GM12878 (cell line): ENCODE data around the gene ACTR10. TPM values are rescaled to one million over a fixed set of nuclear protein-coding genes. Genes with fewer than 3 reads are reported as not detected.

Source experiments
- ATAC-seq: fragments of 200-7000 bp; cut with Tn5 transposase; 3 replicates; pipeline ENCODE4 v1.9.1; 2020; ENCODE audit warnings: mild to moderate bottlenecking, moderate library complexity
- BruUV-seq: library from RNA; stranded (reverse); fragments of 400-500 nt; replicated peaks from 2 replicates; lab custom pipeline; 2021; lab: Mats Ljungman, UMichigan
- CTCF ChIA-PET: fragments of 300-600 bp; sonication (Branson Sonifier 250); formaldehyde crosslinking; extraction: SDS; loops from one replicate; lab custom pipeline; 2021; ENCODE audit warnings: inconsistent platforms; lab: Yijun Ruan, JAX
- POLR2A ChIA-PET: fragments of 350-600 bp; formaldehyde crosslinking; extraction: SDS; loops from one replicate; lab custom pipeline; 2021; ENCODE audit warnings: inconsistent platforms; lab: Charles Lee
- RAD21 ChIA-PET: fragments of 300-600 bp; sonication (Branson Sonifier 250); formaldehyde crosslinking; loops from one replicate; lab custom pipeline; 2023; ENCODE audit warnings: antibody characterized with exemption; ENCODE audit not compliant: unreplicated experiment; lab: Charles Lee
- SMC1A ChIA-PET: fragments of 300-600 bp; sonication (Branson Sonifier 250); formaldehyde crosslinking; loops from one replicate; lab custom pipeline; 2023; ENCODE audit not compliant: unreplicated experiment, uncharacterized antibody; lab: Charles Lee
- DNase-seq: peaks from one replicate; pipeline ENCODE4 v3.0.0-alpha.2; 2011; ENCODE audit warnings: low read depth, low spot score
- FAIRE-seq: peaks from 3 replicates; lab custom pipeline; 2011; peaks lifted over from hg19 to GRCh38; lab: Jason Lieb, UNC
- H2AFZ ChIP-seq: 2 replicates; pipeline ENCODE4 v1.6.0; 2011; ENCODE audit warnings: low read depth, low read length, control low read depth; ENCODE audit not compliant: control insufficient read depth
- H3K27ac ChIP-seq: 2 replicates; pipeline ENCODE4 v1.5.1; 2011; ENCODE audit warnings: control low read depth; ENCODE audit not compliant: control insufficient read depth, insufficient read depth
- H3K27me3 ChIP-seq, 2 experiments: replicated peaks in 1 of 2; 2 replicates each; pipeline versions ENCODE4 v1.6.0 to v1.6.1; 2011; ENCODE audit warnings: low read length in 1 of 2; ENCODE audit not compliant: control insufficient read depth in 2 of 2, insufficient read depth in 2 of 2
- H3K36me3 ChIP-seq, 2 experiments: 2 replicates each; pipeline ENCODE4 v1.5.1; 2011; ENCODE audit warnings: low read length in 1 of 2; ENCODE audit not compliant: control insufficient read depth in 2 of 2, insufficient read depth in 2 of 2
- H3K4me1 ChIP-seq: 2 replicates; pipeline ENCODE4 v1.6.1; 2011; ENCODE audit warnings: mild to moderate bottlenecking, low read length, moderate library complexity, mixed read lengths; ENCODE audit not compliant: control insufficient read depth, insufficient read depth
- H3K4me2 ChIP-seq: 2 replicates; pipeline ENCODE4 v1.6.0; 2011; ENCODE audit warnings: control low read depth; ENCODE audit not compliant: control insufficient read depth, insufficient read depth
- H3K4me3 ChIP-seq: fragments of 200-600 bp; sonication (generic); 2 replicates; pipeline ENCODE4 v1.5.1; 2016
- H3K79me2 ChIP-seq: 2 replicates; pipeline ENCODE4 v1.6.0; 2011; ENCODE audit warnings: low read length; ENCODE audit not compliant: control insufficient read depth, insufficient read depth
- H3K9ac ChIP-seq: 2 replicates; pipeline ENCODE4 v1.8.0; 2011; ENCODE audit warnings: low read length, control low read depth, mixed read lengths; ENCODE audit not compliant: control insufficient read depth, insufficient read depth
- H3K9me3 ChIP-seq: replicated peaks from 3 replicates; pipeline ENCODE4 v1.5.1; 2011; ENCODE audit warnings: mild to moderate bottlenecking, low read length; ENCODE audit not compliant: control insufficient read depth, insufficient read depth
- H4K20me1 ChIP-seq: 2 replicates; pipeline ENCODE4 v1.6.0; 2011; ENCODE audit not compliant: control insufficient read depth, insufficient read depth
- BCL11A ChIP-seq: IDR thresholded peaks from 2 replicates; pipeline ENCODE4 v1.6.1; 2011; ENCODE audit warnings: low read depth, low read length
- CEBPB ChIP-seq, 2 experiments: fragments of 150-350 bp in 1 of 2; IDR thresholded peaks; 2 replicates each; pipeline ENCODE4 v1.6.1; 2012 to 2014; ENCODE audit warnings: low read depth in 2 of 2, low read length in 2 of 2, borderline replicate concordance in 1 of 2, inconsistent platforms in 1 of 2
- FOS ChIP-seq: IDR thresholded peaks from 3 replicates; pipeline ENCODE4 v1.6.1; 2011; ENCODE audit warnings: borderline replicate concordance; ENCODE audit not compliant: insufficient read length; ENCODE audit errors: extremely low read depth
- IRF4 ChIP-seq: IDR thresholded peaks from 2 replicates; pipeline ENCODE4 v1.6.1; 2011; ENCODE audit warnings: low read depth, low read length
- JUND ChIP-seq: IDR thresholded peaks from 2 replicates; pipeline ENCODE4 v1.6.1; 2012; ENCODE audit warnings: low read depth, mild to moderate bottlenecking, low read length, improper control_type of control experiment, moderate library complexity
- LARP7 ChIP-seq: fragments of 450-650 bp; IDR thresholded peaks from 2 replicates; pipeline ENCODE4 v1.6.1; 2017; ENCODE audit warnings: mild to moderate bottlenecking
- MEF2A ChIP-seq: IDR thresholded peaks from 2 replicates; pipeline ENCODE4 v1.6.1; 2011; ENCODE audit warnings: low read depth, mild to moderate bottlenecking, low read length, moderate library complexity; ENCODE audit not compliant: insufficient read depth
- NRF1 ChIP-seq: conservative IDR thresholded peaks from 2 replicates; pipeline ENCODE4 v1.6.1; 2011; ENCODE audit warnings: mild to moderate bottlenecking, low read depth, low read length, improper control_type of control experiment
- PAX5 ChIP-seq: IDR thresholded peaks from 2 replicates; pipeline ENCODE4 v1.6.1; 2011; ENCODE audit warnings: low read depth, low read length, borderline replicate concordance
- PAX8 ChIP-seq: fragments of 450-650 bp; IDR thresholded peaks from 2 replicates; pipeline ENCODE4 v1.6.1; 2017; ENCODE audit warnings: mild to moderate bottlenecking, moderate library complexity
- RAD51 ChIP-seq: fragments of 450-650 bp; IDR thresholded peaks from 2 replicates; pipeline ENCODE4 v1.6.1; 2016; ENCODE audit warnings: moderate library complexity, mild to moderate bottlenecking, inconsistent platforms
- RBBP5 ChIP-seq: fragments of 200-600 bp; sonication (generic); conservative IDR thresholded peaks from 2 replicates; pipeline ENCODE4 v1.6.1; 2016
- SP1 ChIP-seq: IDR thresholded peaks from one replicate; pipeline ENCODE4 v1.6.1; 2011; ENCODE audit warnings: low read depth, low read length
- ZSCAN29 ChIP-seq: fragments of 450-650 bp; IDR thresholded peaks from 2 replicates; pipeline ENCODE4 v1.6.1; 2017; ENCODE audit warnings: mild to moderate bottlenecking, moderate library complexity
- WGBS: methylation state at CpG from one replicate; pipeline ENCODE4 v1.1.6; 2016; ENCODE audit warnings: low lambda C conversion rate; ENCODE audit not compliant: insufficient replicate concordance, insufficient coverage; ENCODE audit errors: missing lambda C conversion rate; 5-methylcytosine and 5-hydroxymethylcytosine counted together
- in situ Hi-C: fragments of 300-500 bp; cut with MboI; formaldehyde crosslinking; loops from 9 replicates; pipeline ENCODE4 v1.14.3; 2018; ENCODE audit warnings: mixed read lengths
- intact Hi-C: fragments of 100-400 bp; cut with micrococcal nuclease; formaldehyde crosslinking; loops from one replicate; pipeline ENCODE4 v1.14.2; 2022; ENCODE audit not compliant: unreplicated experiment
- polyA plus RNA-seq, 11 experiments: library from polyadenylated mRNA; depleted of rRNA in 4 of 11; unstranded in 6 of 11; stranded (reverse) in 5 of 11; fragments of >200 nt; fragmentation: Nextera tagmentation in 4 of 11; fragmentation: Illumina TruSeq in 1 of 11; extraction: Ambion mirVana in 4 of 11; extraction: Trizol in 1 of 11; gene quantifications; 1 replicate in 1 of 11; 2 replicates in 10 of 11; pipeline versions ENCODE4 v1.2.1 to v1.2.3, GENCODE V29; 2011 to 2016; ENCODE audit warnings: inconsistent platforms in 2 of 11, missing spikeins in 2 of 11, low read depth in 1 of 11
- total RNA-seq, 4 experiments: library from RNA; depleted of rRNA in 3 of 4; stranded (reverse); fragments of >200 nt in 3 of 4; fragmentation: Illumina TruSeq in 1 of 4; extraction: Trizol in 1 of 4; gene quantifications; 2 replicates each; pipeline versions ENCODE4 v1.2.1 to v1.2.3, GENCODE V29; 2013 to 2021
- TF ChIP-seq, protein P1 (sequence below): fragments of 450-650 bp; IDR thresholded peaks from 2 replicates; pipeline ENCODE4 v1.6.1; 2018; ENCODE audit warnings: mild to moderate bottlenecking, low read depth, moderate library complexity; ENCODE audit not compliant: partially characterized antibody

The ACTR10 gene
- total and polyA plus RNA-seq, 10 of the 15 experiments (the other 5 are each of a cell fraction or from before 2014, with no cell fraction given) = 26.0 to 74.3 (median 38.9) TPM

- TF ChIP-seq RBBP5 = no peak
Observed at GRCh38 chr14:58275527-58276190, 75.7 kb downstream of the ACTR10 start (continued).

DNA sequence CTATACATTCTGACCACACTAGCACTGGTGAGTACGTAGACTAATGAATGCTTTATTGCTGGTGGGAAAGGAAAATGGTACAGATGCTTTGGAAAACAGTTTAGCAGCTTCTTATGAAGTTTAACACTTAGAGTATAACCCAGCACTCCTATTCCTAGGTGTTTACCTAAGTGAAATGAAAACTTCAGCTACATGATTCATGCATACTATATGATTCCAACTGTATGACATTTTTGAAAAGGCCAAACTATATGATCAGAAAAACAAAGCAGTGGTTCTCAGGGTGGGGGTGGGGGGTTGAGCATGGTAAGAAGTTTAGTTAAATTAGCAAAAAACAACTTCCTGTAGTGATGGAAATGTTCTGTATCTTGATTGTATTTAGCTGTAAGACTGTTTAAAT lies 76.3 kb downstream of the ACTR10 start:
- ATAC-seq = no peak
- ChIA-PET RAD21 (interaction anchor here (0.9 to 1.3 kb wide), 2 partner anchors 11 to 21 kb away, joined by 3 to 5 read pairs; partner anchors contain the start of gene ARID4A), POLR2A (interaction anchor here (0.5 to 2.5 kb wide), 4 partner anchors 10 to 138 kb away, joined by 3 to 8 read pairs (median 4); partner anchors contain the start of gene ARID4A)

More for the DNA sequence above, 76.3 kb downstream of the ACTR10 start:
- BruUV-seq = no TSS peak
- H3K27me3 ChIP-seq = no peaks in the 10 kb centered on the region
- intact Hi-C loops = no loop called here
- H3K36me3 ChIP-seq = peaks cover 4 to 28% of the 10 kb centered on the region in 2 experiments
- no peak for TF ChIP-seq SP1
- no peak for TF ChIP-seq JUND
- TF ChIP-seq PAX5 = no peak
- no peak for TF ChIP-seq NRF1
- no peak for TF ChIP-seq RAD51
- no peak for TF ChIP-seq LARP7
- no peak for TF ChIP-seq ZSCAN29
- TF ChIP-seq FOS = no peak
- TF ChIP-seq CEBPB (IDR thresholded peaks at IDR 0.05; ENCODE audit: borderline replicate concordance in 1 of 2, low read depth in 2 of 2, low read length in 2 of 2) = no peak
- TF ChIP-seq MEF2A = no peak
- no peak for TF ChIP-seq PAX8
- TF ChIP-seq, protein P1, sequence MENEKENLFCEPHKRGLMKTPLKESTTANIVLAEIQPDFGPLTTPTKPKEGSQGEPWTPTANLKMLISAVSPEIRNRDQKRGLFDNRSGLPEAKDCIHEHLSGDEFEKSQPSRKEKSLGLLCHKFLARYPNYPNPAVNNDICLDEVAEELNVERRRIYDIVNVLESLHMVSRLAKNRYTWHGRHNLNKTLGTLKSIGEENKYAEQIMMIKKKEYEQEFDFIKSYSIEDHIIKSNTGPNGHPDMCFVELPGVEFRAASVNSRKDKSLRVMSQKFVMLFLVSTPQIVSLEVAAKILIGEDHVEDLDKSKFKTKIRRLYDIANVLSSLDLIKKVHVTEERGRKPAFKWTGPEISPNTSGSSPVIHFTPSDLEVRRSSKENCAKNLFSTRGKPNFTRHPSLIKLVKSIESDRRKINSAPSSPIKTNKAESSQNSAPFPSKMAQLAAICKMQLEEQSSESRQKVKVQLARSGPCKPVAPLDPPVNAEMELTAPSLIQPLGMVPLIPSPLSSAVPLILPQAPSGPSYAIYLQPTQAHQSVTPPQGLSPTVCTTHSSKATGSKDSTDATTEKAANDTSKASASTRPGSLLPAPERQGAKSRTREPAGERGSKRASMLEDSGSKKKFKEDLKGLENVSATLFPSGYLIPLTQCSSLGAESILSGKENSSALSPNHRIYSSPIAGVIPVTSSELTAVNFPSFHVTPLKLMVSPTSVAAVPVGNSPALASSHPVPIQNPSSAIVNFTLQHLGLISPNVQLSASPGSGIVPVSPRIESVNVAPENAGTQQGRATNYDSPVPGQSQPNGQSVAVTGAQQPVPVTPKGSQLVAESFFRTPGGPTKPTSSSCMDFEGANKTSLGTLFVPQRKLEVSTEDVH = no peak
- no peak for TF ChIP-seq BCL11A
- no peak for TF ChIP-seq IRF4
- no peak overlapping the region for H3K4me3 ChIP-seq
- SMC1A ChIA-PET = interaction anchor here (0.8 to 2.1 kb wide), 7 partner anchors 12 to 536 kb away, joined by 3 to 10 read pairs (median 4); partner anchors contain the start of gene ARID4A
- FAIRE-seq (no peak), DNase-seq (no peak)
- H3K4me2 ChIP-seq = no peak overlapping the region
- CTCF ChIA-PET = interaction anchor here (0.8 to 1.5 kb wide), 3 partner anchors 9 to 31 kb away, joined by 3 to 6 read pairs (median 3); partner anchors contain the start of gene PSMA3
- no peaks in the 10 kb centered on the region for H3K9me3 ChIP-seq
- no peaks in the 10 kb centered on the region for H3K4me1 ChIP-seq
- H3K9ac ChIP-seq = no peak overlapping the region
- H4K20me1 ChIP-seq = no peaks in the 10 kb centered on the region
- 96% methylated on average over 1 of the region's 1 CpG for WGBS
- H3K79me2 ChIP-seq = peaks cover 20% of the 10 kb centered on the region
- H2AFZ ChIP-seq = no peak overlapping the region
- in situ Hi-C loops = no loop called here
- no peak overlapping the region for H3K27ac ChIP-seq
